GM12892 (cell line): ENCODE measurements around the gene SLC17A2.

Experiments used
- POLR2A ChIP-seq: IDR thresholded peaks from 2 replicates; pipeline ENCODE4 v1.6.1; 2011; ENCODE audit warnings: low read depth, low read length, control low read depth
- TAF1 ChIP-seq: IDR thresholded peaks from 2 replicates; pipeline ENCODE4 v1.6.1; 2011; ENCODE audit warnings: low read depth, mild to moderate bottlenecking, control low read depth, low read length, borderline replicate concordance

DNA sequence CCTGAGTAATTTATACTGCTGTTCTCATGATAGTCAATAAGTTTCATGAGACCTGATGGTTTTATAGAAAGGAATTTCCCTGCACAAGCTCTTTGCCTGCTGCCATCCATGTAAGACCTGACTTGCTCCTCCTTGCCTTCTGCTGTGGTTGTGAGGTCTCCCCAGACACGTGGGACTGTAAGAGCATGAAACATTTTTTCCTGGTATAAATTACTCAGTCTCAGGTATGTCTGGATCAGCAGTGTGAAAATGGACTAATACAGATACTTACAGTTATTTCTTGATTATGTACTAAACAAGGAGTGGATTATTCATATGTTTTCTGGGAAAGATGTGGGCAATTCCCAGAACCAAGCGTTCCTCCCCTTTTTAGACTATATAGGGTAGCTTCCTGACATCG is 30.2 kb upstream of the SLC17A2 start:
- TF ChIP-seq POLR2A (no peak), TAF1 (no peak)
